CD8-positive, alpha-beta memory T cell (primary cell): ENCODE data around the gene KRTAP5-4. TPM values are rescaled to one million over a fixed set of nuclear protein-coding genes. Genes with fewer than 3 reads are reported as not detected.

ENCODE experiments used
- CTCF ChIA-PET: fragments of 350-600 bp; sonication (Branson Sonifier 250); formaldehyde crosslinking; loops from one replicate; lab custom pipeline; 2021; ENCODE audit warnings: antibody characterized with exemption; lab: Charles Lee
- POLR2A ChIA-PET: fragments of 350-600 bp; sonication (Branson Sonifier 250); formaldehyde crosslinking; loops from one replicate; lab custom pipeline; 2021; ENCODE audit warnings: antibody characterized with exemption; lab: Charles Lee
- DNase-seq, 5 donors: peaks; one replicate each; pipeline versions ENCODE4 v3.0.0 to v3.0.0-alpha.2; 2020 to 2022; ENCODE audit warnings: mixed read lengths in 1 of 5
- H3K27ac ChIP-seq: one replicate; pipeline ENCODE4 v1.7.0; 2013; ENCODE audit warnings: low read depth, mild to moderate bottlenecking, low read length, moderate library complexity
- H3K27me3 ChIP-seq: 2 replicates; pipeline ENCODE4 v1.7.0; 2013; ENCODE audit warnings: low read length, mild to moderate bottlenecking; ENCODE audit not compliant: insufficient read depth, poor library complexity, severe bottlenecking
- H3K36me3 ChIP-seq: 2 replicates; pipeline ENCODE4 v1.7.0; 2013; ENCODE audit warnings: mild to moderate bottlenecking, low read length, moderate library complexity; ENCODE audit not compliant: insufficient read depth
- H3K4me1 ChIP-seq: 2 replicates; pipeline ENCODE4 v1.7.0; 2013; ENCODE audit warnings: mild to moderate bottlenecking, low read length, moderate library complexity; ENCODE audit not compliant: insufficient read depth
- H3K4me3 ChIP-seq: 2 replicates; pipeline ENCODE4 v1.7.0; 2013; ENCODE audit warnings: mild to moderate bottlenecking, low read length
- H3K9me3 ChIP-seq: 2 replicates; pipeline ENCODE4 v1.7.0; 2013; ENCODE audit warnings: mild to moderate bottlenecking, low read length
- H3K27ac Mint-ChIP-seq, 8 donors: one replicate each; pipeline ENCODE4 v1.8.0; 2020 to 2021; ENCODE audit warnings: mixed read lengths in 8 of 8, mild to moderate bottlenecking in 6 of 8, inconsistent platforms in 3 of 8, moderate library complexity in 3 of 8
- H3K27me3 Mint-ChIP-seq, 2 donors: one replicate each; pipeline ENCODE4 v1.8.0; 2020 to 2021; ENCODE audit warnings: mixed read lengths in 2 of 2, mild to moderate bottlenecking in 1 of 2, moderate library complexity in 1 of 2
- H3K36me3 Mint-ChIP-seq, 3 donors: one replicate each; pipeline ENCODE4 v1.8.0; 2020 to 2021; ENCODE audit warnings: mixed read lengths in 3 of 3, inconsistent platforms in 1 of 3, mild to moderate bottlenecking in 1 of 3
- H3K4me1 Mint-ChIP-seq, 3 donors: one replicate each; pipeline ENCODE4 v1.8.0; 2020 to 2021; ENCODE audit warnings: mixed read lengths in 3 of 3, inconsistent platforms in 1 of 3, mild to moderate bottlenecking in 1 of 3
- H3K4me3 Mint-ChIP-seq, 7 donors: one replicate each; pipeline ENCODE4 v1.8.0; 2020 to 2021; ENCODE audit warnings: mixed read lengths in 7 of 7, mild to moderate bottlenecking in 6 of 7, moderate library complexity in 4 of 7, inconsistent platforms in 2 of 7
- H3K9me3 Mint-ChIP-seq, 5 donors: one replicate each; pipeline ENCODE4 v1.8.0; 2020 to 2022; ENCODE audit warnings: mixed read lengths in 5 of 5, mild to moderate bottlenecking in 3 of 5, moderate library complexity in 2 of 5, inconsistent platforms in 1 of 5
- polyA plus RNA-seq: library from polyadenylated mRNA; unstranded; fragments of 300-500 nt; fragmentation: Illumina TruSeq; gene quantifications from one replicate; pipeline ENCODE4 v1.2.3, GENCODE V29; 2021
- total RNA-seq, 2 experiments: library from RNA; stranded (reverse); gene quantifications; one replicate each; pipeline ENCODE4 v1.2.3, GENCODE V29; 2021

Gene KRTAP5-4
- total and polyA plus RNA-seq, 3 experiments from 2014 or later = not detected

DNA sequence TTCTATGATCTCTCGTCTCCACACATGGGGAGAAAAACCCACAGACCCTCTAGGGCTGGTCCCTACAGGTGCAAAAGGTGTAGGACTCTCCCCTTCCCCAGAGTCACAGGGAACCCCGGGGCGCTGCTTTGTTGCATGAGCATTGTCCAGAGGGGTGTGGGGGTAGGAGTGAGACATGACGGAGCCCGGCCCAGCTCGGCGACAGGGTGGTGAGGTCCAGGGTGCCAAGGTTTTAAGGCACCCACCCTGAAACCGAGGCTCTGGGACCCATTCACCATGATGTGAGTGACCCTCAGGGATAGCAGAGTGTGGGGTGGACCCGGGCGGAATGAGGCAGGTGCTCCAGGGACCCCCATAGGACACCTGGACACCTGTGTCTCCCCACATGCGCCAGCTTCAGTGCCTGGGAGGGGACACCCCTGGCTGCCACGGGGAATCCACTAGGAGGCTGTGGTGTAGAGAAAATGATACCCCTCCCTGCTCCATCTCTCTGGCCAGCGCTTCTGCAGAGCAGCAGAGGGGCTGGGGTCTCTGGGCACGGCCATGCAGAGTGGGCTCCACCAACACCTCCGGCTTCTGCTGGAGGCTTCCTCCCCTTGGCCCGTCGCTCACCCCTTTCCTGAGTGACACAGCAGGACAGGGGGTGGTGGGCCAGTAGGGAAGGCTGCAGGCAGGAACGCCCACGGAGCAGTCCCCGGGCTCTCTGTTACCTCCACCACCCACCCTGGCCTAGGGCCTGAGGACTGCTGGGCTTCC is 22.8 kb upstream of the KRTAP5-4 start:
- ChIA-PET CTCF (interaction anchor here (0.9 to 3.2 kb wide), 2 partner anchors 8 to 49 kb away, joined by 4 to 13 read pairs; no protein-coding TSS in a partner anchor), POLR2A (no interaction called here)
- no peak overlapping the region for H3K4me3 ChIP-seq
- Mint-ChIP-seq H3K9me3 (no peaks in the 10 kb centered on the region), H3K27ac (no peak overlapping the region), H3K36me3 (no peaks in the 10 kb centered on the region), H3K4me1 (peaks cover 0 to 4% (median 0%) of the 10 kb centered on the region in 3 donors), H3K27me3 (peaks cover 7 to 18% of the 10 kb centered on the region in 2 donors), H3K4me3 (no peak overlapping the region)
- no peak for DNase-seq
- no peaks in the 10 kb centered on the region for H3K27me3 ChIP-seq
- H3K4me1 ChIP-seq = no peaks in the 10 kb centered on the region
- H3K9me3 ChIP-seq = no peaks in the 10 kb centered on the region
- H3K27ac ChIP-seq = no peak overlapping the region
- H3K36me3 ChIP-seq = no peaks in the 10 kb centered on the region

DNA sequence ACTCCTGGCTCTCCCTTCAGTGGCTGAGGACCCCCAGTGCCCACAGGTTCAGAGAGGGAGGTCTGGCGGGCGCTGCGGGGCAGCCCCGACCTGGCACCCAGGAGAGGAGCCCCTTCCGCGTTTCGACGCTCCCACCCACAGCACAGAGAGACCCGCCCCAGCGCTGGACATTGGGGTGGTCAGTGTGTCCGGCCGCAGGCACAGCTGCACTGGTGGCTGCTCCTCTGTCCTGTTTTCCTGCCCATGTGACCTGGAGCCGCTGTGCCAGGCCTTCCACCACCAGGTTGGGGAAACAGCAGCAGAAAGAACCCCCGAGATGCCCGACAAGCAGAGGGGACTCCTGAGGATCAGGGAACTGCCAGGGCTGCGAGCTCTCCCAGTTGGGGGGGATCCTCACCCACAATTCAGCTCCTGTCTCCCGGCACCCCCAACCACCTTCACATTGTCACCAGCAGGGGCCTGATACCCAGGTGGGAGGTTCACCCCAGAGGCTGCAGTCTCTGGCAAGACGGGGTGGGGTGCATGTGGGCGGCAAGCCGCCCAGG is 21.3 kb upstream of the KRTAP5-4 start:
- Mint-ChIP-seq H3K27me3 (peaks cover 7 to 22% of the 10 kb centered on the region in 2 donors), H3K4me1 (peaks cover 0 to 5% (median 0%) of the 10 kb centered on the region in 3 donors), H3K27ac (no peak overlapping the region), H3K9me3 (no peaks in the 10 kb centered on the region), H3K4me3 (no peak overlapping the region), H3K36me3 (no peaks in the 10 kb centered on the region)
- Histone ChIP-seq H3K9me3 (no peaks in the 10 kb centered on the region), H3K27me3 (no peaks in the 10 kb centered on the region), H3K4me3 (no peak overlapping the region), H3K36me3 (no peaks in the 10 kb centered on the region), H3K4me1 (no peaks in the 10 kb centered on the region), H3K27ac (no peak overlapping the region)
- POLR2A ChIA-PET = no interaction called here
- DNase-seq = no peak
- CTCF ChIA-PET = interaction anchor here (3.2 kb wide), 1 partner anchor 10 kb away, joined by 13 read pairs; no protein-coding TSS in a partner anchor

DNA sequence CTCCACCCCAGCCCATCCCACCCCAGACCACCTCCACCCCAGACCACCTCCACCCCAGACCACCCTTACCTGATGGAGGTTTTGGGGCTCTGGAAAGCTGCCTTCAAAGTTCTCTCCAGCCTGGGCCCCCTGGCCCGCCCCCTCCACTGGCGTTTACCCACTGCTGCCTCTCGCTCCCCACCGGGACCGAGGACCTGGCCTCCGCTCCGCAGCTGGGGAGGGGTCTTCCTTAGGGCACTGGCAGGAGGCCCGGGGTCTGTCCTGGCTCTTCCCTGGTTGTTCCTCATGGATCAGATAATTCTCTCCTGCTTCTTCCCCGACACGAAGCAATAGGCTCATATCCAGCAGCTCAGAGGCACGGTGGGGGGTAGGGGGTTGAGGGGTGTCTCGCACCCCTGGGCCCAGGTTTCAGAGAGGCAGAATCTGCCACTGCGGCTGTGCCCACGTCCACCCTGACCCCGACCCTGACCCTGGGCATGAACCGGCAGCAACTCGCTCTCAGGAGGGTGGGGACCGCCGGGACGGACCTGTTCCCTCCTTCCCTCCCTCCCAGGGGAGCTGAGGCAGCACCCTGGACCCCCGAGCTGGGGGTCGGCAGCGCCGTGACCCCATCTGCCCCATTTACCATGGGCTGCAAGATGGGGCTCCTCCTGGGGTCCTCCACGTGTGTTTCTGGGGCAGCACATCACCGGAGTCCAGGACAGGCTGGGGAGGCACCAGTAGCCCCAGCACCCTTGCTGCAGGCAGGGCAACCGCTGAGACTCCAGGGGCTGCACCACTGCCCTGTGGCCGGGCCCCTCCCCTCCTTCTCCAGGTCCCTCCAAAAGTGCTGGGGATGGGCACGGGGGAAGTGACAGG is 20.6 kb upstream of the KRTAP5-4 start:
- Mint-ChIP-seq H3K4me3 (no peak overlapping the region), H3K9me3 (no peaks in the 10 kb centered on the region), H3K36me3 (no peaks in the 10 kb centered on the region), H3K27ac (no peak overlapping the region), H3K4me1 (peaks cover 0 to 5% (median 0%) of the 10 kb centered on the region in 3 donors), H3K27me3 (peaks cover 7 to 22% of the 10 kb centered on the region in 2 donors)
- H3K9me3 ChIP-seq = no peaks in the 10 kb centered on the region
- ChIA-PET CTCF (interaction anchor here (3.2 kb wide), 1 partner anchor 10 kb away, joined by 13 read pairs; no protein-coding TSS in a partner anchor), POLR2A (no interaction called here)
- no peak for DNase-seq
- H3K36me3 ChIP-seq = no peaks in the 10 kb centered on the region
- H3K27me3 ChIP-seq = no peaks in the 10 kb centered on the region
- H3K4me1 ChIP-seq = no peaks in the 10 kb centered on the region
- no peak overlapping the region for H3K4me3 ChIP-seq
- H3K27ac ChIP-seq = no peak overlapping the region

DNA sequence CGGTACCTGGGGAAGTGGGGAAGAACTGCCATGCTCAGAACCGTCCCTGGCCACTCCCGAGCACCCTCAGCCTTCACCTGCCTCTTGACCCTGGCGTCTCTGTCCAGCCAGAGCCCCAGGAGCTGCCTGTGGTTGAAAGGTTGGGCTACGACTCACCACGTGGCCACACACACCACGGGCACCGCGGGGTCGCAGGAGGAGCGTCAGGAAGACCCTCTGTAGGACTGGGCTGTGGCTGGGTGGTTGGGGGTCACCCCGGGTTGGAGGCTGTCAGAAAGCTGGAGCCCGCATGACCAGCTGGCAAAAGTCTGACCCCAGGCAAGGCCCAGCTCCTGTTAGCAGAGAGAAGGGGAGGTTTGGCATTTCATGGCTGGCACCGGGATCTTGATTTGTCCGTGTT is 19.2 kb upstream of the KRTAP5-4 start:
- peaks cover 0 to 5% (median 0%) of the 10 kb centered on the region in 3 donors for H3K4me1 Mint-ChIP-seq
- no peak overlapping the region for H3K4me3 Mint-ChIP-seq
- no peaks in the 10 kb centered on the region for H3K36me3 ChIP-seq
- ChIA-PET CTCF (interaction anchor here (1.4 kb wide), 1 partner anchor 9 kb away, joined by 5 read pairs; no protein-coding TSS in a partner anchor), POLR2A (no interaction called here)
- no peaks in the 10 kb centered on the region for H3K9me3 ChIP-seq
- H3K27me3 ChIP-seq = no peaks in the 10 kb centered on the region
- no peaks in the 10 kb centered on the region for H3K9me3 Mint-ChIP-seq
- no peaks in the 10 kb centered on the region for H3K4me1 ChIP-seq
- H3K27me3 Mint-ChIP-seq = peaks cover 16 to 22% of the 10 kb centered on the region in 2 donors
- no peak overlapping the region for H3K27ac ChIP-seq
- no peak overlapping the region for H3K27ac Mint-ChIP-seq
- no peak for DNase-seq
- H3K36me3 Mint-ChIP-seq = no peaks in the 10 kb centered on the region
- no peak overlapping the region for H3K4me3 ChIP-seq

DNA sequence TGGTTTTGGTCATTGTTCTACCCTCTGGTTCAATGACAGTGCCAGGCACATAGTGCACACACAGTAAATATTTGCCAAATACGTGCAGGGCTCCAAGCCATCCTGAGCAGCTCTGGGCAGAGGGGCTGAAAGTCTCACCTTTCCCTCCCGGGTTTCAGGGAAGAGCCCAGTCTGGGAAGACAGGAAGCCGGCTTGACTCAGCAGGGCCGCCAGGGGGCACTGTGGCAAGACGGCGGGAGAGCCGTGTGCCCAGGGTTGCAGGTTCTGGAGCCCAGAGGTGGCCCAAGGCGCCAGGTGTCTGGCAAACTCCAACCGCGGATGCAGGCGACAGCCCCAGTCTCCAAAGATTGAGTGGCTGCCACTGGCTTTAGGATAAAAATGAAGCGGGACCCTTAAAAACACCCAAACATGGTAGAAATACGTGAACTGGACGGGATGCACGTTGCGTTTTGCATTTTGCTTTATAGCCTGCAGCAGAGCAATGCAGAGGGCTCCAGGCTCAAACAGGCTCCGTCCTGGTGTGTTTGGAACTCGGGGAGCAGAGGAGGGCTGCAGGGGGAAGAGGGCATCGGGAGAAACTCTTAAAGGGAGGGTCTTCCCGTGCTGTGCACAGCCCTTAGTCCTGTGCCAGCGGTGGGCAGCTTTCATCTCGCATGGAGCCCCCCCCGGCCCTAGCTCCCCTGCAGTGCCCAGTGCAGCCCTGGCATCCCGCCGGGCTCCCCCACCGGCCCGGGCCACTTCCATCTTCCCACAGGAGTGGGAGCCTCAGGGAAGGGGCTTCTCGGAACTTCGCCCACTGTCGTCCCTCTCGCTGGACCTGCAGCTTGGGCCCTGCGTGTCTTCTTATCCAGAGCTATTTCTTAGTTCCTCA is 18.4 kb upstream of the KRTAP5-4 start:
- no peaks in the 10 kb centered on the region for H3K4me1 ChIP-seq
- Mint-ChIP-seq H3K27ac (peak overlapping the region in 1 of 8 donors; percentile 8), H3K36me3 (no peaks in the 10 kb centered on the region), H3K4me3 (no peak overlapping the region), H3K4me1 (peaks cover 0 to 5% (median 0%) of the 10 kb centered on the region in 3 donors), H3K27me3 (peaks cover 17 to 26% of the 10 kb centered on the region in 2 donors), H3K9me3 (no peaks in the 10 kb centered on the region)
- H3K4me3 ChIP-seq = no peak overlapping the region
- CTCF ChIA-PET = interaction anchor here (0.6 to 2.6 kb wide), 8 partner anchors 9 to 750 kb away, joined by 3 to 12 read pairs (median 4); partner anchors contain the start of gene KRTAP5-5
- no peaks in the 10 kb centered on the region for H3K9me3 ChIP-seq
- POLR2A ChIA-PET = no interaction called here
- DNase-seq = peak in 4 of 5 donors; percentile 7 to 25 (median 14)
- no peaks in the 10 kb centered on the region for H3K36me3 ChIP-seq
- H3K27ac ChIP-seq = no peak overlapping the region
- H3K27me3 ChIP-seq = no peaks in the 10 kb centered on the region

DNA sequence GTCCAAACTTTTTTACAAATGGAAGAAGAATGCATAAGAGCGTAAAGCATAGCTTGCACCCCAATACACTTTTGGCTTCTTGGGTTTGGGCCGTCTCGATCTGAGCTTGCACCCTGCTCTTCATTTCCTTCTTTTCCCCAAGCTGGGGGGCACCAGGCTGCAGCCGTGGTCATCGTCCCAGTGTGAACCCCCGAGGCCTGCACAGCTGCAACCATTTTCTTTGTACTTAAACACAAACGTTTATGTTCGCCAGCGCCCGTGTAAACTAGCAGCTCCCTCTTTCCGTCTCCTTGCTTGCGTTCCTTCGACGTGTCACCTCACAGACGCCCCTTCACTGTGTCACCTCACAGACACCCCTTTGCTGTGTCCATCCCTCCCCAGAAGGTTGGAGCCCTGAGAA is 17.7 kb upstream of the KRTAP5-4 start:
- H3K4me1 ChIP-seq = no peaks in the 10 kb centered on the region
- no peak overlapping the region for H3K4me3 ChIP-seq
- no peak overlapping the region for H3K4me3 Mint-ChIP-seq
- ChIA-PET POLR2A (no interaction called here), CTCF (interaction anchor here (0.6 to 2.6 kb wide), 8 partner anchors 8 to 751 kb away, joined by 3 to 12 read pairs (median 4); partner anchors contain the start of gene KRTAP5-5)
- H3K9me3 ChIP-seq = no peaks in the 10 kb centered on the region
- H3K36me3 ChIP-seq = no peaks in the 10 kb centered on the region
- DNase-seq = no peak
- H3K4me1 Mint-ChIP-seq = peaks cover 0 to 5% (median 0%) of the 10 kb centered on the region in 3 donors
- H3K27ac ChIP-seq = no peak overlapping the region
- no peaks in the 10 kb centered on the region for H3K36me3 Mint-ChIP-seq
- H3K27me3 ChIP-seq = no peaks in the 10 kb centered on the region
- peaks cover 18 to 30% of the 10 kb centered on the region in 2 donors for H3K27me3 Mint-ChIP-seq
- H3K9me3 Mint-ChIP-seq = no peaks in the 10 kb centered on the region
- no peak overlapping the region for H3K27ac Mint-ChIP-seq

DNA sequence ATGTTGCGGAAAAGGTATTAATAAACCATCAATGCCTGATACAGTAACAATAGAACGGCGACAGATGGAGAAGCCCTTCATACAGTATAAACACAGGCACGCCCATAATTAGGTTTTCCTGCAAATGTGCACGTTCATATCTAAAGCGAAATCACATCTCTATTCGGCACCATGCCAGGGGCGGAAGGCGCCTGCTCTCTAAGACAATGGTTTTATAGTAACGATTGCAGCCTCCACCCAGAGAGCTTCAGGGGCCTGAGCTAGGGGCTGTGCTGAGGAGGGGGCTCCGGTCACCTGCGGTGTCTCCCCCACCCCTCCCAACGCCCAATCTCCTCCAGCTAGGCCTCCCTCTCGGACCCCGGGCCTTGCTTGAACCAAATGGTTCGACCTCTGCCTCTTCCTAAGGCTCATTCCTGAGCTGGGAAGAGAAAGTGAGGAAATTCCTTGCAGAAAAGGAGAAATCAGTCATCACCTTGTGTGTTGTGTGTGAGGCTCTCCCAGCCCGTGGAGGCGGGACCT is 17.2 kb upstream of the KRTAP5-4 start:
- POLR2A ChIA-PET = no interaction called here
- Mint-ChIP-seq H3K4me1 (peaks cover 0 to 5% (median 0%) of the 10 kb centered on the region in 3 donors), H3K27ac (no peak overlapping the region), H3K4me3 (peak overlapping the region in 1 of 7 donors; percentile 40), H3K9me3 (no peaks in the 10 kb centered on the region), H3K27me3 (peaks cover 16 to 28% of the 10 kb centered on the region in 2 donors), H3K36me3 (no peaks in the 10 kb centered on the region)
- no peaks in the 10 kb centered on the region for H3K27me3 ChIP-seq
- no peaks in the 10 kb centered on the region for H3K36me3 ChIP-seq
- no peaks in the 10 kb centered on the region for H3K4me1 ChIP-seq
- CTCF ChIA-PET = interaction anchor here (1.1 to 2.6 kb wide), 7 partner anchors 8 to 93 kb away, joined by 3 to 12 read pairs (median 4); partner anchors contain the start of gene KRTAP5-5
- DNase-seq = no peak
- H3K4me3 ChIP-seq = no peak overlapping the region
- no peak overlapping the region for H3K27ac ChIP-seq
- H3K9me3 ChIP-seq = no peaks in the 10 kb centered on the region
